Endothelial cell of umbilical vein (primary cell): Measurements from ENCODE around the gene EXD3. TPM values are rescaled to one million over a fixed set of nuclear protein-coding genes. Genes with fewer than 3 reads are reported as not detected.

Experiments
- BruUV-seq: library from RNA; stranded (reverse); fragments of 400-500 nt; replicated peaks from 2 replicates; lab custom pipeline; 2021; lab: Mats Ljungman, UMichigan
- CTCF ChIA-PET: fragments of 300-600, 350-600 bp; sonication (Branson Sonifier 250); formaldehyde crosslinking; loops from one replicate; lab custom pipeline; 2021; ENCODE audit warnings: antibody characterized with exemption, inconsistent platforms; lab: Charles Lee
- POLR2A ChIA-PET: fragments of 300-600, 350-600 bp; sonication (Branson Sonifier 250); formaldehyde crosslinking; loops from one replicate; lab custom pipeline; 2021; ENCODE audit warnings: antibody characterized with exemption, inconsistent platforms; lab: Charles Lee
- DNase-seq: peaks from one replicate; pipeline ENCODE4 v3.0.0-alpha.2; 2011; ENCODE audit warnings: low read depth, low spot score
- FAIRE-seq: peaks from 2 replicates; lab custom pipeline; 2011; peaks lifted over from hg19 to GRCh38; lab: Jason Lieb, UNC
- H2AFZ ChIP-seq: 2 replicates; pipeline ENCODE4 v1.6.0; 2012; ENCODE audit warnings: low read depth, low read length, control low read depth, inconsistent platforms
- H3K27ac ChIP-seq: 2 replicates; pipeline ENCODE4 v1.5.1; 2011; ENCODE audit warnings: low read depth, mild to moderate bottlenecking, control low read depth, low read length, moderate library complexity; ENCODE audit not compliant: insufficient read depth
- H3K27me3 ChIP-seq, 2 experiments: 2 replicates each; pipeline versions ENCODE4 v1.6.0 to v1.6.1; 2011; ENCODE audit warnings: low read length in 2 of 2, mixed read lengths in 1 of 2; ENCODE audit not compliant: control insufficient read depth in 2 of 2, insufficient read depth in 2 of 2
- H3K36me3 ChIP-seq, 2 experiments: 2 replicates in 1 of 2; 3 replicates in 1 of 2; pipeline ENCODE4 v1.5.1; 2011; ENCODE audit warnings: low read length in 2 of 2, mild to moderate bottlenecking in 1 of 2, moderate library complexity in 1 of 2; ENCODE audit not compliant: control insufficient read depth in 2 of 2, insufficient read depth in 2 of 2; ENCODE audit errors: extremely low read depth in 1 of 2
- H3K4me1 ChIP-seq: 3 replicates; pipeline ENCODE4 v1.5.1; 2011; ENCODE audit warnings: mild to moderate bottlenecking, low read length; ENCODE audit not compliant: control insufficient read depth, insufficient read depth; ENCODE audit errors: extremely low read depth
- H3K4me2 ChIP-seq: 2 replicates; pipeline ENCODE4 v1.6.1; 2011; ENCODE audit warnings: low read length, control low read depth, mixed read lengths; ENCODE audit not compliant: insufficient read depth
- H3K4me3 ChIP-seq, 3 experiments: fragments of 200-600 bp in 1 of 3; sonication (generic), shearing (Covaris generic) in 1 of 3; replicated peaks in 1 of 3; 2 replicates each; pipeline ENCODE4 v1.5.1; 2011 to 2016; ENCODE audit warnings: control low read depth in 3 of 3, low read length in 3 of 3, mild to moderate bottlenecking in 2 of 3, inconsistent platforms in 1 of 3, low read depth in 1 of 3, moderate library complexity in 1 of 3; ENCODE audit not compliant: insufficient read depth in 1 of 3
- H3K79me2 ChIP-seq: 2 replicates; pipeline ENCODE4 v1.6.0; 2012; ENCODE audit warnings: low read length, inconsistent platforms; ENCODE audit not compliant: control insufficient read depth, insufficient read depth
- H3K9ac ChIP-seq: replicated peaks from 2 replicates; pipeline ENCODE3; 2011; ENCODE audit warnings: low read length, control low read depth; ENCODE audit not compliant: insufficient read depth; ENCODE audit errors: extremely low read depth
- H3K9me1 ChIP-seq: replicated peaks from 3 replicates; pipeline ENCODE4 v1.6.0; 2011; ENCODE audit warnings: mild to moderate bottlenecking, low read length; ENCODE audit not compliant: control insufficient read depth, insufficient read depth; ENCODE audit errors: extremely low read depth
- H3K9me3 ChIP-seq: replicated peaks from 2 replicates; pipeline ENCODE4 v1.5.1; 2012; ENCODE audit warnings: low read length, inconsistent platforms; ENCODE audit not compliant: control insufficient read depth, insufficient read depth
- H4K20me1 ChIP-seq: replicated peaks from 2 replicates; pipeline ENCODE3; 2011; ENCODE audit warnings: mild to moderate bottlenecking, low read length; ENCODE audit not compliant: control insufficient read depth, insufficient read depth; ENCODE audit errors: extremely low read depth
- EZH2 ChIP-seq: IDR thresholded peaks from 2 replicates; pipeline ENCODE4 v1.6.1; 2012; ENCODE audit warnings: borderline replicate concordance, low read depth, mild to moderate bottlenecking, moderate library complexity, low read length, inconsistent platforms; ENCODE audit not compliant: severe bottlenecking
- FOS ChIP-seq: IDR thresholded peaks from 2 replicates; pipeline ENCODE4 v1.6.1; 2011; ENCODE audit warnings: mild to moderate bottlenecking, low read length, moderate library complexity, borderline replicate concordance; ENCODE audit not compliant: insufficient read depth
- GATA2 ChIP-seq: IDR thresholded peaks from 2 replicates; pipeline ENCODE4 v1.7.0; 2011; ENCODE audit warnings: low read depth, mild to moderate bottlenecking, moderate library complexity, mixed read lengths, low read length; ENCODE audit not compliant: insufficient read length, insufficient read depth
- MAX ChIP-seq: IDR thresholded peaks from 2 replicates; pipeline ENCODE4 v1.6.1; 2011; ENCODE audit not compliant: insufficient read depth, insufficient read length
- MYC ChIP-seq: IDR thresholded peaks from one replicate; pipeline ENCODE4 v1.6.1; 2011; ENCODE audit warnings: mild to moderate bottlenecking, low read depth, low read length
- POLR2A ChIP-seq: IDR thresholded peaks from 2 replicates; pipeline ENCODE4 v1.6.1; 2012; ENCODE audit warnings: low read depth, mild to moderate bottlenecking, control low read depth, low read length
- POLR2AphosphoS5 ChIP-seq: IDR thresholded peaks from 2 replicates; pipeline ENCODE4 v1.6.1; 2012; ENCODE audit warnings: low read depth, mild to moderate bottlenecking, control low read depth, low read length, moderate library complexity; ENCODE audit not compliant: insufficient read depth
- dilution Hi-C: fragments of 300-500 bp; cut with MboI; formaldehyde crosslinking; loops from one replicate; pipeline ENCODE4 v1.15.0; 2019; ENCODE audit warnings: low sequenced_read_pairs; ENCODE audit not compliant: extremely low pct_ligation_motif_present
- intact Hi-C: fragments of 100-400 bp; cut with micrococcal nuclease; formaldehyde crosslinking; loops from one replicate; pipeline ENCODE4 v1.10.0; 2022
- polyA plus RNA-seq, 4 experiments: library from polyadenylated mRNA; depleted of rRNA in 3 of 4; stranded (reverse) in 3 of 4; unstranded in 1 of 4; fragments of >200 nt; gene quantifications; 2 replicates each; pipeline versions ENCODE4 v1.2.1 to v1.2.3, GENCODE V29; 2011 to 2012; ENCODE audit warnings: missing spikeins in 1 of 4
- total RNA-seq: library from RNA; stranded (reverse); gene quantifications from 2 replicates; pipeline ENCODE4 v1.2.3, GENCODE V29; 2021
- TF ChIP-seq, protein P1 (sequence below), 2 donors: IDR thresholded peaks; 1 replicate in 1 of 2; 2 replicates in 1 of 2; pipeline ENCODE4 v1.5.1; 2011; ENCODE audit warnings: low read length in 2 of 2, mild to moderate bottlenecking in 2 of 2, moderate library complexity in 2 of 2, control low read depth in 1 of 2, inconsistent platforms in 1 of 2, low read depth in 1 of 2; ENCODE audit not compliant: insufficient read depth in 1 of 2; ENCODE audit errors: extremely low read depth in 1 of 2

EXD3 gene
- total and polyA plus RNA-seq, 2 donors (not counting 3 experiments of a cell fraction or from before 2014, with no cell fraction given): 17.7 to 30.3 TPM

- no peak overlapping the region for H3K27ac ChIP-seq
- H2AFZ ChIP-seq: no peak overlapping the region
- no peak for DNase-seq
- H4K20me1 ChIP-seq: no peaks in the 10 kb centered on the region
- no peaks in the 10 kb centered on the region for H3K9me1 ChIP-seq
- TF ChIP-seq EZH2 (no peak), POLR2AphosphoS5 (no peak), FOS (no peak), POLR2A (no peak), MAX (no peak), MYC (no peak), GATA2 (no peak)
- TF ChIP-seq, protein P1, sequence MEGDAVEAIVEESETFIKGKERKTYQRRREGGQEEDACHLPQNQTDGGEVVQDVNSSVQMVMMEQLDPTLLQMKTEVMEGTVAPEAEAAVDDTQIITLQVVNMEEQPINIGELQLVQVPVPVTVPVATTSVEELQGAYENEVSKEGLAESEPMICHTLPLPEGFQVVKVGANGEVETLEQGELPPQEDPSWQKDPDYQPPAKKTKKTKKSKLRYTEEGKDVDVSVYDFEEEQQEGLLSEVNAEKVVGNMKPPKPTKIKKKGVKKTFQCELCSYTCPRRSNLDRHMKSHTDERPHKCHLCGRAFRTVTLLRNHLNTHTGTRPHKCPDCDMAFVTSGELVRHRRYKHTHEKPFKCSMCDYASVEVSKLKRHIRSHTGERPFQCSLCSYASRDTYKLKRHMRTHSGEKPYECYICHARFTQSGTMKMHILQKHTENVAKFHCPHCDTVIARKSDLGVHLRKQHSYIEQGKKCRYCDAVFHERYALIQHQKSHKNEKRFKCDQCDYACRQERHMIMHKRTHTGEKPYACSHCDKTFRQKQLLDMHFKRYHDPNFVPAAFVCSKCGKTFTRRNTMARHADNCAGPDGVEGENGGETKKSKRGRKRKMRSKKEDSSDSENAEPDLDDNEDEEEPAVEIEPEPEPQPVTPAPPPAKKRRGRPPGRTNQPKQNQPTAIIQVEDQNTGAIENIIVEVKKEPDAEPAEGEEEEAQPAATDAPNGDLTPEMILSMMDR (IDR thresholded peaks at IDR 0.05; ENCODE audit: extremely low read depth in 1 of 2, insufficient read depth in 1 of 2, low read depth in 1 of 2, low read length in 2 of 2): no peak
- no peak for FAIRE-seq
- dilution Hi-C loops (no loop called here), intact Hi-C loops (loop anchor here (10.0 kb wide), 1 partner anchor 718 kb away; no protein-coding TSS in a partner anchor)
- H3K79me2 ChIP-seq: no peaks in the 10 kb centered on the region
- no peaks in the 10 kb centered on the region for H3K27me3 ChIP-seq
- no peak overlapping the region for H3K9ac ChIP-seq
- POLR2A ChIA-PET: no interaction called here
- H3K4me1 ChIP-seq: peaks cover 26% of the 10 kb centered on the region
- no peaks in the 10 kb centered on the region for H3K9me3 ChIP-seq
- no peak overlapping the region for H3K4me2 ChIP-seq
- no TSS peak for BruUV-seq
- no peaks in the 10 kb centered on the region for H3K36me3 ChIP-seq
- CTCF ChIA-PET: no interaction called here
- no peak overlapping the region for H3K4me3 ChIP-seq
Measured at GRCh38 chr9:137336735-137337134, 86.2 kb downstream of the EXD3 start.
